Astrocyte (in vitro differentiated cells and primary cell): ENCODE results near the gene RALGPS1. TPM values are rescaled to one million over a fixed set of nuclear protein-coding genes. Genes with fewer than 3 reads are reported as not detected.

ENCODE experiments used
- DNase-seq: peaks from one replicate; pipeline ENCODE4 v3.0.0-alpha.2; 2010; ENCODE audit warnings: low read depth
- FAIRE-seq: peaks from 2 replicates; lab custom pipeline; 2011; peaks lifted over from hg19 to GRCh38; lab: Jason Lieb, UNC
- H2AFZ ChIP-seq: 2 replicates; pipeline ENCODE4 v1.6.0; 2012; ENCODE audit warnings: low read depth, low read length, inconsistent platforms
- H3K27ac ChIP-seq: 2 replicates; pipeline ENCODE4 v1.5.1; 2011; ENCODE audit warnings: low read depth, low read length, inconsistent platforms
- H3K27me3 ChIP-seq: 2 replicates; pipeline ENCODE4 v1.6.0; 2011; ENCODE audit warnings: low read length, inconsistent platforms; ENCODE audit not compliant: insufficient read depth
- H3K36me3 ChIP-seq: 2 replicates; pipeline ENCODE4 v1.5.1; 2011; ENCODE audit warnings: low read length, inconsistent platforms; ENCODE audit not compliant: insufficient read depth
- H3K4me1 ChIP-seq: 2 replicates; pipeline ENCODE4 v1.5.1; 2011; ENCODE audit warnings: low read length, inconsistent platforms; ENCODE audit not compliant: insufficient read depth
- H3K4me2 ChIP-seq: 2 replicates; pipeline ENCODE4 v1.6.0; 2012; ENCODE audit warnings: low read length, inconsistent platforms
- H3K4me3 ChIP-seq: 2 replicates; pipeline ENCODE4 v1.5.1; 2011; ENCODE audit warnings: low read depth, mild to moderate bottlenecking, low read length, inconsistent platforms; ENCODE audit not compliant: insufficient read depth
- H3K79me2 ChIP-seq: 2 replicates; pipeline ENCODE4 v1.6.0; 2012; ENCODE audit warnings: mild to moderate bottlenecking, low read length, inconsistent platforms; ENCODE audit not compliant: insufficient read depth
- H3K9ac ChIP-seq: 2 replicates; pipeline ENCODE4 v1.6.0; 2012; ENCODE audit warnings: mild to moderate bottlenecking, low read length, inconsistent platforms
- H3K9me3 ChIP-seq: 2 replicates; pipeline ENCODE4 v1.5.1; 2012; ENCODE audit warnings: low read depth, mild to moderate bottlenecking, low read length, inconsistent platforms; ENCODE audit not compliant: insufficient read depth
- H4K20me1 ChIP-seq: 2 replicates; pipeline ENCODE4 v1.6.0; 2012; ENCODE audit warnings: low read length, inconsistent platforms; ENCODE audit not compliant: insufficient read depth
- H3K27ac Mint-ChIP-seq: one replicate; pipeline ENCODE4 v1.8.0; 2021; ENCODE audit warnings: mild to moderate bottlenecking, mixed read lengths; ENCODE audit not compliant: unreplicated experiment
- H3K27me3 Mint-ChIP-seq: one replicate; pipeline ENCODE4 v1.8.0; 2021; ENCODE audit warnings: low read depth, mixed read lengths; ENCODE audit not compliant: unreplicated experiment
- H3K36me3 Mint-ChIP-seq: one replicate; pipeline ENCODE4 v1.8.0; 2021; ENCODE audit warnings: low read depth, mixed read lengths; ENCODE audit not compliant: unreplicated experiment
- H3K4me1 Mint-ChIP-seq: one replicate; pipeline ENCODE4 v1.8.0; 2021; ENCODE audit warnings: low read depth, mixed read lengths; ENCODE audit not compliant: unreplicated experiment
- H3K4me3 Mint-ChIP-seq: one replicate; pipeline ENCODE4 v1.8.0; 2021; ENCODE audit warnings: mild to moderate bottlenecking, moderate library complexity, mixed read lengths; ENCODE audit not compliant: unreplicated experiment
- H3K9me3 Mint-ChIP-seq: one replicate; pipeline ENCODE4 v1.8.0; 2021; ENCODE audit warnings: mild to moderate bottlenecking, mixed read lengths; ENCODE audit not compliant: unreplicated experiment
- EZH2 ChIP-seq: IDR thresholded peaks from 2 replicates; pipeline ENCODE4 v1.6.1; 2012; ENCODE audit warnings: mild to moderate bottlenecking, low read length, inconsistent platforms; ENCODE audit not compliant: insufficient read depth
- total RNA-seq: library from RNA; stranded (reverse); gene quantifications from 2 replicates; pipeline ENCODE4 v1.2.1, GENCODE V29; 2021
- TF ChIP-seq, protein P1 (sequence below): IDR thresholded peaks from 2 replicates; pipeline ENCODE4 v1.5.1; 2011; ENCODE audit warnings: low read depth, mild to moderate bottlenecking, inconsistent platforms, low read length, moderate library complexity; ENCODE audit not compliant: insufficient read depth

The RALGPS1 gene
- total RNA-seq, 1 donor from 2014 or later: 2.8 TPM

DNA sequence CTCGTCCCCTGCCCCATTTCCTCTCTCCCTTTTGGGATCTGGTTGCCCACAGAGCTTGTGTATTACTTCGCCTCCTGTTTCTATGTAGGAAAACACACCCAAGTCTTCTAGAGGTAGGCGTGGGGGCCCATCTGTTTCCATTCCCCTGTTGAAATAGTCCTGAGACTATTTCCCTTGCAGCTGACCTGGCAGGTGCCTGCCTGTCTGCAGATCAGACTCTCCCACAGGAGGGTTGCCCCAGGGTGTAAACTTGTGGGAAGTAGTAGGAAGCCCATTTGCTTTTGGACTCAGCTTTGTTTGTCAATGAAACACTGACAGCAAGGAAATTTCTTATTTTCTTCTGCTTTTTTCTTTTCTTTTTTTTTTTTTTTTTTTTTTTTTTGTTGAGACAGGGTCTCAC lies 333.7 kb downstream of the RALGPS1 start:
- Mint-ChIP-seq H3K4me1 (peaks cover 2% of the 10 kb centered on the region), H3K27ac (no peak overlapping the region), H3K9me3 (peaks cover 3% of the 10 kb centered on the region), H3K27me3 (no peaks in the 10 kb centered on the region), H3K4me3 (no peak overlapping the region), H3K36me3 (peaks cover 5% of the 10 kb centered on the region)
- Histone ChIP-seq H3K79me2 (no peaks in the 10 kb centered on the region), H3K27me3 (no peaks in the 10 kb centered on the region), H3K9me3 (no peaks in the 10 kb centered on the region), H3K27ac (no peak overlapping the region), H3K4me2 (no peak overlapping the region), H3K4me1 (no peaks in the 10 kb centered on the region), H3K9ac (no peak overlapping the region), H3K36me3 (no peaks in the 10 kb centered on the region), H3K4me3 (no peak overlapping the region), H2AFZ (no peak overlapping the region), H4K20me1 (no peaks in the 10 kb centered on the region)
- FAIRE-seq (no peak), DNase-seq (no peak)
- TF ChIP-seq, protein P1, sequence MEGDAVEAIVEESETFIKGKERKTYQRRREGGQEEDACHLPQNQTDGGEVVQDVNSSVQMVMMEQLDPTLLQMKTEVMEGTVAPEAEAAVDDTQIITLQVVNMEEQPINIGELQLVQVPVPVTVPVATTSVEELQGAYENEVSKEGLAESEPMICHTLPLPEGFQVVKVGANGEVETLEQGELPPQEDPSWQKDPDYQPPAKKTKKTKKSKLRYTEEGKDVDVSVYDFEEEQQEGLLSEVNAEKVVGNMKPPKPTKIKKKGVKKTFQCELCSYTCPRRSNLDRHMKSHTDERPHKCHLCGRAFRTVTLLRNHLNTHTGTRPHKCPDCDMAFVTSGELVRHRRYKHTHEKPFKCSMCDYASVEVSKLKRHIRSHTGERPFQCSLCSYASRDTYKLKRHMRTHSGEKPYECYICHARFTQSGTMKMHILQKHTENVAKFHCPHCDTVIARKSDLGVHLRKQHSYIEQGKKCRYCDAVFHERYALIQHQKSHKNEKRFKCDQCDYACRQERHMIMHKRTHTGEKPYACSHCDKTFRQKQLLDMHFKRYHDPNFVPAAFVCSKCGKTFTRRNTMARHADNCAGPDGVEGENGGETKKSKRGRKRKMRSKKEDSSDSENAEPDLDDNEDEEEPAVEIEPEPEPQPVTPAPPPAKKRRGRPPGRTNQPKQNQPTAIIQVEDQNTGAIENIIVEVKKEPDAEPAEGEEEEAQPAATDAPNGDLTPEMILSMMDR: no peak
- TF ChIP-seq EZH2: no peak

GRCh38 chr9:127249877-127250276 lies 335.3 kb downstream of the RALGPS1 start:
- Histone ChIP-seq H3K4me1 (no peaks in the 10 kb centered on the region), H3K27me3 (no peaks in the 10 kb centered on the region), H3K9ac (no peak overlapping the region), H3K9me3 (no peaks in the 10 kb centered on the region), H3K4me3 (no peak overlapping the region), H4K20me1 (no peaks in the 10 kb centered on the region), H3K79me2 (no peaks in the 10 kb centered on the region), H3K27ac (no peak overlapping the region), H2AFZ (no peak overlapping the region), H3K4me2 (no peak overlapping the region), H3K36me3 (no peaks in the 10 kb centered on the region)
- H3K4me1 Mint-ChIP-seq: peaks cover 3% of the 10 kb centered on the region
- H3K27ac Mint-ChIP-seq: no peak overlapping the region
- no peak overlapping the region for H3K4me3 Mint-ChIP-seq
- H3K27me3 Mint-ChIP-seq: no peaks in the 10 kb centered on the region
- peaks cover 5% of the 10 kb centered on the region for H3K36me3 Mint-ChIP-seq
- peaks cover 3% of the 10 kb centered on the region for H3K9me3 Mint-ChIP-seq
- DNase-seq (no peak), FAIRE-seq (no peak)
- TF ChIP-seq, protein P1: no peak
- no peak for TF ChIP-seq EZH2

DNA sequence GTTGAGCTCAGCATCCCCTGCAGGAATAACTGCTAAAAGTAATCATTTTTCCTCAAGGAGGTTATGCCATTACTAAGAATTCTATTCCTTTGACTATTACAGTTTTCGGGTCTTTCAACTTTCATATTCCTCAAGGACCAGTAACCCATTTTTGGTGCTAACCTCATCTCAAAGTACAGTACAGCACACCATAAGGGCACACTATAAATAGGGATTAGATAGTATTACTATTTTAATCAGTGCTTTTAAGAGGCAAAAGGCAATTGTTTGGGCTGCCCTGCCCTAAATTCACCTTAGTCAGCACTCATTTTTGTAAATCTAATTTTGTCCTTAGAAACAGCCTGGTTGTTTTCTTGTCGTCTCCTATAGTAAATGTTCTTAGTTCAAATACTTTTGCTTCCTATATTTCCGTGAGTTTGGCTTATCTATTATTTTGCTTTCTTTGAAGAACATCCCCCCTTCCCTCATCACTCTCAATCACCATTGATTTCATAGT lies 336.4 kb downstream of the RALGPS1 start:
- no peaks in the 10 kb centered on the region for H3K36me3 ChIP-seq
- TF ChIP-seq, protein P1: no peak
- TF ChIP-seq EZH2: no peak
- Mint-ChIP-seq H3K27ac (no peak overlapping the region), H3K36me3 (peaks cover 5% of the 10 kb centered on the region), H3K4me1 (peaks cover 3% of the 10 kb centered on the region), H3K4me3 (no peak overlapping the region), H3K9me3 (peaks cover 3% of the 10 kb centered on the region), H3K27me3 (no peaks in the 10 kb centered on the region)
- FAIRE-seq: no peak
- no peaks in the 10 kb centered on the region for H4K20me1 ChIP-seq
- H3K4me3 ChIP-seq: no peak overlapping the region
- no peak overlapping the region for H3K27ac ChIP-seq
- no peaks in the 10 kb centered on the region for H3K9me3 ChIP-seq
- no peak overlapping the region for H2AFZ ChIP-seq
- no peaks in the 10 kb centered on the region for H3K79me2 ChIP-seq
- H3K27me3 ChIP-seq: no peaks in the 10 kb centered on the region
- DNase-seq: no peak
- no peak overlapping the region for H3K9ac ChIP-seq
- H3K4me1 ChIP-seq: no peaks in the 10 kb centered on the region
- H3K4me2 ChIP-seq: no peak overlapping the region
